CD4-positive, alpha-beta T cell treated with Interleukin-2 at 100 ng/mL for 4 hours (primary cell): ENCODE data around the gene LGR6.
"Not testable (repeated sequence)": the region's sequence is repeated elsewhere in the genome, so short reads cannot be mapped to it uniquely, and the experiment has no call there.

Experiments
- DNase-seq: peaks from one replicate; pipeline ENCODE4 v3.0.0-alpha.2; 2020; ENCODE audit warnings: low spot score

Gene LGR6

DNA sequence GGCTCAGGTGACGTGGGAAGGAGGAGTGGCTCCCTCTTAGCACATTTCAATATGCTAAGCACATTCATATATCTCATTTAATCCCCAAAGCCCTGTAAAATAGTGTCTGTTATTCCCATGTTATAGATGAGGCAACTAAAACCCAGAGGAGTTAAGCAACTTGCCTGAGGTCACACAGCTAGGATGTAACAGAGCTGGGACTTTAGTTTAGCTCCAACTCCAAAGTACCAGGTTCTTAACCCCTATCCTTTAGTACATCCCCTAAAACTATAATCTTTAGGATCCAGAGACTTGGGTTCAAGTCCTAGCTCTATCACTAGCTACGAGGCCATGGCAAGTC, 48.5 kb downstream of the LGR6 start:
- DNase-seq, result no peak

DNA sequence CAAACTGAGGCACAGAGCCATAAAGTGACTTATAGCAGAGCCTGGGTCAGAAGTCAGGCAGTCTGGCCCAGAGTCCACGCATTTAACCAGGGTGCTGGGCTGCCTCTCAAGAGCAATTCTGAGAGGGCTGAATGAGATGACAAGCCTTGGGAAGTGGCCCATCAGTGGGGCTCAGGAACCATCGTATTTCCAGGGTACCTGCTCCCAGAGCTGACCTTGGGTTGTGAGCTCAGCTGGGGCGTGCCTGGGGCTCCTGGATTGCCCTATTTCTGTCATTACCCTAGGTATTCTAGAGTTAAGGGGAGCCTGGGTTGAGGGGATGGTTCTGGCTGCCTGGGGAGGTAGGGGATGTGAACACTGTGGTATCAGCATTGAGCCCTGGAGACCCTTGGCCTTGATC, 49.4 kb downstream of the LGR6 start:
- no peak for DNase-seq

DNA sequence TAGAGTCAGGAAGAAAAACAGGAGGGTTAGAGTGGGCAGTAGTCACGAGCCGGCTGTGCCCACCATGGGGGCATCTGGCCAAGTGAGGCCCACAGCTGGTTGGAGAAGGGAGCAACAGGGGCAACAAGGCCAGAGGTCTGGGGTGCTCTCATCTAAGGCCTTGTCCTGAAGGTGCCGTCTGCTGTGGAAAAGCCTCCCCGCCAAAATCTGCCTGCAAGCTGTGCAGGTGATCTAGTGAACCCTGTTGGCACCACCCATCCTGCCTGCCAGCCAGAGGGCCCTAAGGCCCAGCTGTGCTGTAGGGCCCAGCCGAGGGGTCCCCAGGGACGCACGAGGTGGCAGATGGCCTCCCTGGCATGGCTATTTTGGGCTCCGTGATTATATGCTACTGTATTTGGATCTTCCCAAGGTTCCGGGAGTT, 51.3 kb downstream of the LGR6 start:
- no peak for DNase-seq

DNA sequence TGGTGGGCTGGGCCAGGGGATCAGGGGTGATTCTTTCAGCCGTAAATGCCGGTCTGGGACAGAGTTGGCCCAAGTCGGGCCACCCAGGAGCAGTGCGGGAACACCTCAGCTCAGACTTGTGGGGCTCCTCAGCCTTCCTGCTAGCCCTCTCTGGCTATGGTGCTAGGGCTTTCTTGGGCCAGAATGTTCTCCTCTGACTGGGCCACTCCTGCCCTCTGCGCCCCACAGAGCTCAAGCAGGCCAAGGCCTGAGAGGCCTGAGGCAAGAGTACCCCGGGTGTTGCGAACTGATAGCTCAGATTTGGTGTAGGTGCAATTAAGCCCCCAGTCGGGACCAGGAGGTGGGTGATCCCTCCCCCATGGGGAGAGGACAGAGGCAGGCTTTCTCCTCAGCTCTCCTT, 51.8 kb downstream of the LGR6 start:
- DNase-seq, result no peak

DNA sequence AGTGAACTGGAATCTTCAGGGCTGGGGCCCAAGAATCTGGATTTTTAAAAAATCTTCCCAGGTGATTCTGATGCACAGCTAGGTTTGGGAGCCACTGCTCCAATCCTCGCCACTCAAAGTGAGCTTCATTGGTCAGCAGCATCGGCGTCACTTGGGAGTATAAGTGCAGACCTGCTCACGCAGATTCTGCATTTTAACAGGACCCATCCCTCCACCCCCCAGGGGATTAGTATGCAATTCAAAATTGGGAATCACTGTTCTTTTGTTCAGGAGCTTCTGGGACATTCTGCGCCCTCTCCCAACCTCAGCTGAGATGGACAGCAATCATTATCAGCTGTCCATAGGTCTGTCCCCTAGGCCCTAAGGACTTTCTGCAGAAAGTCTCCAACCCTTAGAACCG, 53.5 kb downstream of the LGR6 start:
- no peak for DNase-seq

DNA sequence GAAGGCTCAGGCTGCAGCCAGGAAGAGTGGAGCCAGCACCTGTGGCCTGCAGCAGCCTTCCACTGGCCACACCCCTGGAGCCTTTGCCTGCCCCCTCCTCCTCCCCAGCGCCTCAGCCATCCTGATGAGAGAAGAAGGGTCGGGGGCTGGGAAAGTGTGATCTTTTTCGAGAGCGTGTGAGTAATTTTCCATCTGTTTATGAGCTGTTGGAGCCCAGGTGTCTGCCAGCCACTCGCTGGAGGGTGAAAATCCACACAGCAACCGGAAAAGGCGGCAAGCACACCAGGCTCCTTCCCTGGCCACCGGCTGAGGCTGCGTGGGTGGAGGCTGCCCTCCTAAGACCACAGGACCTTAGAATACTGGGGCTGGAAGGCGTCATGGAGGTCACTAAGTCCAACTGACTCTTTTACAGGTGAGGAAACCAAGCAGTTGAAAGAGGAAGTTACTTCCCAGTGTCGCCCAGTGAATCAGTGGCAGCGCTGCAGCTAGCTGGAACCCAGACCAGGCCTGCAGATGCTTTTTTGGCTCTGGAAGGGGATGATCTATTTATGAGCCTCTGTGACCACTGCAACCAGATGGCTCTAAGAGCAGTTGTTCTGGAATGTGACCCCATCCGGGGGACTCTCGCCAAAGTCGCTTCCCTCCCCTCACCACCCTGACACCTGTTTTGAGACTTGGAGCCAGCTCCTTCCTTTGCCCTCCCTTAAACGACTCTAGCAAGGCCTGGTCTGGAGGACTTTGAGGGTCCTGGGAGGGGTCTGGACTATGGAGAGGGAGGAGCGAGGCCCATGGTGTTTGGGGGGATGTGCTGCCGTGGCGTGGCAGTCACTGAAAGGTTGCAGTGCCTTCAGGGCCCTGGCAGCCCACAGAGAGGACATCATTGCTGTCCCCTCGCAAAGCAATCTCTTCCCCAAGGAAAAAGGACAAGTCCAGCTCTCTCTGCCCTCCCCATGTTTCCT, 54.5 kb downstream of the LGR6 start:
- DNase-seq, result no peak

DNA sequence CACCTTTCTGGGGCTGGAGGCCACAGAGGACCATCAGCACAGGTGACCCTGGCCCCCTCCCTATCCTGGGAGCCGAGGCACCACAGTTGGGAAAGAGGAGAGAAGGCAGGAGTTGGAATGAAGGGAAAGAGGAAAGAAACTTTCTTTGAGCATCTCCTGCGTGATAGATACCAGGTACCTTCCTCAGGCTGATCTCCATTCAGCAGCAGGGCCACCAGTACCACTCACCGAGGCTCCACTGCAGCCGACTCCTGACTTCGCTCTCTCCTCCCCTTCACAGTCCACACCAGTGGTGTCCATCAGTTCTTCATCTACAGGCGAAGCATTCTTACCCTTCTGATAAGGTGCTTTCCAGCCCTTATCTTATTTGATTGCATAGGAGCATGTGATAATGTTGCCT, 55.3 kb downstream of the LGR6 start:
- no peak for DNase-seq

DNA sequence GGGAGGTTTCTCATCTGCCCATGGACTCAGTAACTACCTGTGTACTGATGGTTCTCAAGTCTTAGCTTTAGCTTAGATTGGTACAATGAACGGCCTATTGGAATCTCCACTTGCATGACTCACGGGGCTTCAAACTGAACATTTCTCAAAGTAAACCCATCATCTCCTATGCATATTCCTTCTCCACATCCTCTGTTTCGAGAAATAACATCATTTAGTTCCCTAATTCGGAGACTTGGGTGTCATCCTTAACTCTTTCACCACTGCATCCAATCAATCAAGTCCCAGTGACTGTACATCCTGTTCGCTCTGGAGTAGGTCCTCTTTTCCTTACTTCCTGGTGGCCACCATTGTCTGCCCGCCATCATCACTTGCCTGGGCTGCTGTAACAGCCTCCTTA, 55.8 kb downstream of the LGR6 start:
- DNase-seq, result no peak

DNA sequence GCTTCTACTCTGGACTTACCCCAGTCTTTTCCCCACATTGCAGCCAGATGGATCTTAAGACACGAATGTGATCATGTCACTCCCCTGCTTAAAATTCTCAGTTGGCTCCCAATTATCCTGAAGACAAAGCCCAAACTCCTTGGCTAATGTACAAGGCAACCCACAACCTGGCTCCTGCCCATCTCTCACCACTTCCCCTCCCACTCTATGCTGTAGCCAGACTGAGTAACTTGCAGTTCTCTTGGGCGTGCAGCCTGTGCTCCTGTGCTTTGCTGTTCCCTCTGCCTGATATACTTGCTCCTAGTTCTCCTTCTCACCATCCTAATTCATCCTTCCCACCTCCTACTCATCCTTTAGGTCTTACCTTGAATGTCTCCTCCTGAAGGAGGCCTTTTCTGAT, 56.2 kb downstream of the LGR6 start:
- no peak for DNase-seq

DNA sequence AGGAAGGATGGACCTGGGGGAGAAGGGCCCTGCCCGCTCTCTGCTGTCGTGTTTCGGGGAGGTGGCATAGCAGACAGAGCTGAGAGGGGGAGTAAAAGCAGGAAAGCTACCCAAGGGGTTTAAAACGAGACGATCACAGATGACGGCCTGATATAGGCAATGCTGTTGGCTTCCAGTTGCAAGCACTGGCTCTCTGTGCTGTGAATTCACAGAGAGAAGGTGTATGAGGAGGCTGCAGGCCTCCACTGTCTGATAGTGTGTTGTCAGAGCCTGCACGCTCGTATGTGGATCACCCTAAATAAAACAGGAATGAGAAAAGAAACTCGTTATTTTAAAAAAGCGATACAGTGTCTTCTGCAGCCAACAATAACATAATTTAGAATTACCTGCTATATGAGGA, 57.4 kb downstream of the LGR6 start:
- DNase-seq, result no peak

DNA sequence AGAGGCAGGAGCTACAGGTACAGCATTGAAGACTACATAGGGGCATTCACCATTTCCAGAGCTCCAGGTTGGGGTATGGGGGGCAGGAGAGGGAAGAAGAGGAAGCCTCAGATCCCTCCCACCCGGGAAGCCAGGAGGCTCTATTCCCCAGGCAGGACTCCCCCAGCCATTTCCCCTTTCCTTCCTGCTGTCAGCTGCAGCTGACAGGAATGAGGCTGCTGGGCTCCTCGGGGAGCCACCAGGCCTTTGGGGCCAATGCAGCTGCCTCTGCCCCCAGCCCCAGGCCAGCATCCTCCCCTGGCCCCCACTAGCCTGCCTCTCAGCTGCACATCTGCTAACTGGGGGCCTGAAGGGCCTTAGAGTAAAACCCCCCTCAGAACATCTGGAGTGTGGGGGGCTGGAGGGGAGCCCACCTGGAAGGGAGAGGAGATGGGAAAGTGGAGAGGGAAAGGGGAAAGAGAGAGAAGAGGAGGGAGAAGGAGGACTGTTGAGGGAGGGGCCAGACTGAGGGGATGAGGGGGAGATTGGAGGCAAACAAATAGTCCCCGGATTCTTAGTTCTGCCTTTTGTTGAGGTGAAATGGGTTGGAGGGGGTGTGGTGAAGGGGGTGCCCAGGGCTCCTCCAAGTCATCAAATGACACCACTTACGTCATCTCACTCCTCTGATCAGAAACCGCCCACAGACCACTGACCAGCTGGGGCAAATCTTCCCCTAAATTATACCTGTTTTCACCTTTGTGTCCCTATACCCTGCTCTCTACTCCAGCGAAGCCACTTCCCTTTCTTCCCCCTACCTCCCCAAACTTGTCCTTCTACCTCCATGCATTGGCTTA, 58.0 kb downstream of the LGR6 start:
- DNase-seq, result no peak

DNA sequence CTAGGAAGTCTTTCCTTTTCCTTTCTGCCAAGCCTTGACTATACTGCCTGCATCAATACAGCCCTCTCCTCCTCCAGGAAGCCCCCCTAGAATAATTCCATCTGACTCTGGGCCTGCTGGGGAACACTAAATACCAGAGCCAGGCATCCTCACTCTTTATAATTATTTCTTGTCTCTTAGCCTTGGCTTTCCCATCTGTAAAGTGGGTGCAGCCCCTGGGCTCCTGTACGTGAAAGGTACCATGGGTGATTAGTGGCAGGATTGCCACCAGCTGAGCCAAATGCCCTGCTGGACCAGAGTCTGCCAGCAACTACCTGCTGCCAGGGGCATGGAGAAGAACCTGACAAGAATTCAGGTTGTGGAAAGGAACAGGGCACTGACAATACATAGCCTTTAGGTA, 58.7 kb downstream of the LGR6 start:
- no peak for DNase-seq

DNA sequence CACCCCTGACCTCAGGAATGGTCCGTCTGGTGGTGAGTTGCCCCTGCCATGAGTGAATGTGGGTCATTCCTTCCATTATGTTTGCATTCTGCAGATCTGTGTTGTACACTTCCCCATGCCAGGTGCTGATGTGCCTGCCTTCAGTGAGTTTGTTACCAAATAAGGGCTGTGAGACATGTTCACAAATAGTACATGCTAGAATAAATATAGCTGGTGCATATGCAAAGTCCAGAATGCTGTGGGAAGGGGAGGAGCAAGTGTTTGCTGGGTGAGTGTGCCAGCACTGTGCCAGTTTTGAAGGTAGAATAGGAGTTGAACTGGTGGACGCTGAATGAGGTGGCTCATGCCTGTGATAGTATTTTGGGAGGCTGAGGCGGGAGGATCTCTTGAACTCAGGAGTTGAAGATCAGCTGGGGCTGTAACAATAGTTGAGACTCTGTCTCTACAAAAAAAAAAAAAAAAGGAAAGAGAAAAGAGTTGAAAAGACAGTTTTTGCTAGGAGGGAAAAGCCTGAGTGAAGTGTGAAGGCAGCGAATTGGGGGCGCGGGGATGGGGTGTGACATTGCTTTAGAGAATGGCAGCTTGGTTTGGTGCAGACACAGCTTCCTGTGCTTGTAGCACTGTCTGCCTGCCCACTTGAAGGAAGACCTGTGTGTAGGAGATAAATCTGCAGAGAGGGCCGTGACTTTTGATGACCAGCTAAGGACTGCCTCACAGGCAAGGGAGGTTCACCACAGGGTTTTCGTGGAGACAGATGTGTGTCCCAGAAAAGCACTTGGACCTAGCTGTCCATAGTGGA, 61.1 kb downstream of the LGR6 start:
- no peak for DNase-seq

DNA sequence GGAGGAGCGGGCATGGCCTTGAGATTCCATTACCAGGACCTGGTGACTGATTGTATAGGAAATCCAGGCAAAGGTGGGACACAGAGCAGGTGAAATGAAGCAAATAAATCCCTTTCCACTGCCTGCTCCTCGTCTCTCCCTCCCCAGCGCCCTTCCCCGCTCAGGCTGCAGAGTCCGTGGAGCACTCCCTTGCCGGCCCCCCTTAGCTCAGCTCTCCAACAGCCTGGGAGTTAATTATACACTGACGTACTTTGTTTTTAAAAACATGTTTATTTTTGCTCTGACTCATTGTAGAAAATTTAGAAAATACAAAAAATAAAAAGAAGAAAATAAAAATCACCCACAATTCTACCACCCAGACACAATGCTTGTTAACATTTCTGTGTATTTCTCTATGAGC, 61.7 kb downstream of the LGR6 start:
- no peak for DNase-seq

DNA sequence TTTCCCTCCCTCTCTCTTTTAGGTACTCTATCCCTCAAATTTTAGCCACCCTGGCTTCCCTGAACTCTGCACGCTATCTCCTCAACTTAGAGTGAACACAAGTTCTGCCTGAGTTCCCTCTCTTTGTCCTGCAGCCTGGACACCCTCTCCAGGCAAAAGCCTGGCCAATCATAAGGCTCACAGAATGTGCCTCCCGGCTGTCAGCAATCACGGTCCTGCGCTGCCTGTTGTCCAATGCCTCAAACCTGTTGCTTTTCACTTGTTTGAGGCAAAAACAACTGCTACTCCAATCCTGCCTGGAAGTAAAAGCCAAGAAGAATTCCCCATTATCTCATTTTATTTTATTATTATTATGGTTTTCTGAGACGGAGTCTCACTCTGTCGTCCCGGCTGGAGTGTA, 66.1 kb downstream of the LGR6 start:
- no peak for DNase-seq

DNA sequence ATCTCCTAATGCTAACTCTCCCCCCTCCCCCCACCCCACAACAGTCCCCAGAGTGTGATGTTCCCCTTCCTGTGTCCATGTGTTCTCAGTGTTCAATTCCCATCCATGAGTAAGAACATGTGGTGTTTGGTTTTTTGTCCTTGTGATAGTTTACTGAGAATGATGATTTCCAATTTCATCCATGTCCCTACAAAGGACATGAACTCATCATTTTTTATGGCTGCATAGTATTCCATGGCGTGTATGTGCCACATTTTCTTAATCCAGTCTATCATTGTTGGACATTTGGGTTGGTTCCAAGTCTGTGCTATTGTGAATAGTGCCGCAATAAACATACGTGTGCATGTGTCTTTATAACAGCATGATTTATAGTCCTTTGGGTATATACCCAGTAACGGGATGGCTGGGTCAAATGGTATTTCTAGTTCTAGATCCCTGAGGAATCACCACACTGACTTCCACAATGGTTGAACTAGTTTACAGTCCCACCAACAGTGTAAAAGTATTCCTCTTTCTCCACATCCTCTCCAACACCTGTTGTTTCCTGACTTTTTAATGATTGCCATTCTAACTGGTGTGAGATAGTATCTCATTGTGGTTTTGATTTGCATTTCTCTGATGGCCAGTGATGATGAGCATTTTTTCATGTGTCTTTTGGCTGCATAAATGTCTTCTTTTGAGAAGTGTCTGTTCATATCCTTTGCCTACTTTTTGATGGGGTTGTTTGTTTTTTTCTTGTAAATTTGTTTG, 67.8 kb downstream of the LGR6 start:
- DNase-seq, result not testable (repeated sequence)

DNA sequence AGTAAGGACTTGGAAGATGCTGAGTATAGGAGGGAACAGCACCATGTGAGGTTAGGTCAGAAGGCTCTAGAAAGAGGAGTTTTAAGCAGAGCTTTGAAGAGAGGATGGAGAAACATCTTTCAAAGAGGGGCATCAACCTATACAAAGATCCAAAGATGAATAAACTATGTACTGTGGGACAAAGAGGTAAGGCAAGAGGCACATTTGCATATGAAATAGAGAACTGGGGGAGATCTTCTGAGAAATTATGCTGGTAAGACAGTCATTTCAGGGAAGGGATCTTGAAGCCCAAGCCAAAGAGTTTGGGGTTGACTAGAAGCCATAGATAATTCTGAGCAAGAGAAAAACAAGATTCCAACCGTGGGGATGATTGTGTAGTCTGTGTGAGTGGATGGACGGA, 70.0 kb downstream of the LGR6 start:
- no peak for DNase-seq

DNA sequence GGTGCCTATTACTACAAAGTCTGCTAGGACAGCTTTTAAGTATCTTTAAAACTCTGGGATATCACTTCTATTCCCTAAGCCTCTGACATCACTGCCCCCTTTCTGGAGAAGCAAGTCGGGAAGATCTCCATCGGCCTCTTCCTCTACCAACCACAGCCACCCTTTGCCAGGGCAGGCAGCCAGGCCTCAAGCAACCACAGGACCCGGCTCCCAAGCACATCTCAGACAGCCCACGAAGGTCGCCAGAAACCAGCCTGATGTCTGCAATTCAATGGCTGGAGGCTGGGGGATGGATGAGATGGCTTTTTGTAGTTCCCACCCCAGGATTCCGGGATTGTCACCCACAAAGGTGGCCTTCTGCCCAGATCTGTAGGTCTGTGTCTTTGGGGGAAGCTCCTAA, 70.7 kb downstream of the LGR6 start:
- no peak for DNase-seq

DNA sequence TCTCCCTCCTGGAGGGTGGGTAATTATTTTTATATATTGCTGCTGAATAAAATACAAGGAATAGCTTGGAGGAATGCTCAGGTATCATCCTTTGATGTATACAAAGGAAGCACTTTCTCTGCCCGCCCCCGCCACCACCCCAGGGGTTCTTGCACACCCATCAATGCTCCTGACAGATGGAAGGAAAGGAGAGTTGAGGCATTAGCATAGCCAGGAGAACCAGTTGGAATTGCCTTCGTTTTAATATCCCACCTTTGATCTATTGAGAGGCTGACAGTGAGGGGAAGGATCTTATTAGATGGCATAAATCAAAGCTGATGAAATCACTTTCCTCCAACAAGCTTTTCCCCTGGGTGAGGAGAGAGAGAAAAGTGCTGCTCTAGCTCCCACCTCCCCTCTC, 71.1 kb downstream of the LGR6 start:
- no peak for DNase-seq

DNA sequence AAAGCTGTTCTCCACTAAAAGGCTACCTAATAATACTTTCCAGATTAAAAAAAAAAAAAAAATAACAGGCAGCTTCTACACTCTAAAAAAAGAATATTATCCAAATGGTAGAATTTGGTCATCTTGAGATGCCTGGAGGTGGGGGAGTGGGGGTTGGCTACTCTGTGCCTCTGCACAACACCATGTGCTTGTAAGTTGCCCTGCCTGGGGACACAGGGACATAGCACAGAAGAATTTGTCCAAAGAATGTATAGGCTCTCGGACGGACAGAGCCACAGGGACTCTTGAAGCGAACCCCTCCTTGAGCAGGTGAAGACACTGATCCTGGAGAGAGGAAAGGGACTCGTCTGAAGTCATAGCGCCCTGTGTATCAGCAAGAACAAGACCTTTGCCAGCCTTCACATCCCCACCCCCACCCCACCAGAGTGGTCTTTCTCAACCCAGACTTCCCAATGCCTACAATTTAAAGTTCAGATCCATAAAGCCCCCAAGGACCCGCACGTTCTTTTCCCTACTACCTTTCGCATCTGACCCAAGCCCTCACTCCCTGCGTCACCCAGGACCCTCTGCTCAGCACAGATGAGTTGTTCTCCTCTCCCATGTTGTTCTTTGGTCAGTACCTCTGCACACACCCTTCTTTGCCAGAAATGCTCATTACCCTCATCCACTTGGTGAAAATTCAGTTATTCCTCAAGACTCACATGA, 72.6 kb downstream of the LGR6 start:
- DNase-seq, result no peak

DNA sequence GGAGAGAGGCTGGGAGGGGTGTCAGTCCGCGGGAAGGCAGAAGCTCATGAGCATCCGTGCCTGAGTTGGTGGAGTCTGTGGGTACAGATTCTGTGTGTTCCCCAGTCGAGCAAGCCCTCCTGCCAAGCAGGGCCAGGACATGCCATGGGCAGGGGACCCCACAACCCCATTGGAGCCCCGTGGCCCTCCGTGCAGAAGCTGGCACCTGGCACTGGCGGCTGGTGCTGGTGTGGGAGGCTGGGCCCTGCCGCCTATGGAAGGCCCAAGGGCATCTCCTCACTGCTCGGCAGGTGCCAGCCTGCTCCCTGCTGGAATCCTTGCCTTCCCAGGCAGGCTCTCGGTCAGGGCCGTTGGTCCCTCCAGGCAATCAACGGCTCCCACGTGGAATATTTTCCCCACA, 74.4 kb downstream of the LGR6 start:
- no peak for DNase-seq
